Panc1 (cell line): Measurements from ENCODE around the gene CHP1. TPM values are rescaled to one million over a fixed set of nuclear protein-coding genes. Genes with fewer than 3 reads are reported as not detected.
"Not testable (repeated sequence)": the region's sequence is repeated elsewhere in the genome, so short reads cannot be mapped to it uniquely, and the experiment has no call there.

Source experiments
- ATAC-seq: fragments of 200-7000 bp; cut with Tn5 transposase; 2 replicates; pipeline ENCODE4 v1.9.1; 2020; ENCODE audit warnings: mild to moderate bottlenecking, moderate library complexity
- BruUV-seq: library from RNA; stranded (reverse); fragments of 400-500 nt; replicated peaks from 2 replicates; lab custom pipeline; 2021; lab: Mats Ljungman, UMichigan
- CTCF ChIA-PET: fragments of 300-600 bp; sonication (Branson Sonifier 250); formaldehyde crosslinking; loops from one replicate; lab custom pipeline; 2022; ENCODE audit warnings: antibody characterized with exemption; lab: Charles Lee
- POLR2A ChIA-PET: fragments of 300-600 bp; sonication (Branson Sonifier 250); formaldehyde crosslinking; loops from one replicate; lab custom pipeline; 2022; ENCODE audit warnings: antibody characterized with exemption; lab: Charles Lee
- DNase-seq: peaks from one replicate; pipeline ENCODE4 v3.0.0-alpha.2; 2010; ENCODE audit warnings: low read depth, low spot score
- H3K27ac ChIP-seq: 2 replicates; pipeline ENCODE4 v1.5.1; 2011; ENCODE audit warnings: mild to moderate bottlenecking, low read length, inconsistent platforms
- H3K27me3 ChIP-seq: fragments of 200-500 bp; sonication (Bioruptor generic); 2 replicates; pipeline ENCODE4 v1.6.0; 2014; ENCODE audit warnings: low read length, inconsistent platforms; ENCODE audit not compliant: control insufficient read depth, insufficient read depth
- H3K36me3 ChIP-seq: fragments of 200-500 bp; sonication (Bioruptor generic); 2 replicates; pipeline ENCODE4 v1.5.1; 2014; ENCODE audit warnings: inconsistent platforms, mild to moderate bottlenecking, low read length, moderate library complexity; ENCODE audit not compliant: control insufficient read depth, insufficient read depth
- H3K4me1 ChIP-seq: 2 replicates; pipeline ENCODE4 v1.5.1; 2011; ENCODE audit warnings: inconsistent platforms, mild to moderate bottlenecking, low read length, moderate library complexity; ENCODE audit not compliant: control insufficient read depth, insufficient read depth
- H3K4me3 ChIP-seq, 2 experiments: 2 replicates each; pipeline ENCODE4 v1.5.1; 2011 to 2012; ENCODE audit warnings: low read depth in 2 of 2, low read length in 2 of 2, mild to moderate bottlenecking in 2 of 2, inconsistent platforms in 1 of 2, moderate library complexity in 1 of 2
- H3K9me3 ChIP-seq: fragments of 200-500 bp; sonication (Bioruptor generic); 2 replicates; pipeline ENCODE4 v1.5.1; 2014; ENCODE audit warnings: low read depth, mild to moderate bottlenecking, inconsistent platforms, low read length, moderate library complexity; ENCODE audit not compliant: control insufficient read depth, insufficient read depth
- POLR2AphosphoS5 ChIP-seq: IDR thresholded peaks from 2 replicates; pipeline ENCODE4 v1.6.1; 2012; ENCODE audit warnings: mild to moderate bottlenecking, low read depth, low read length, moderate library complexity
- REST ChIP-seq, 2 experiments: IDR thresholded peaks; 2 replicates each; pipeline ENCODE4 v1.6.1; 2011 to 2012; ENCODE audit warnings: low read depth in 2 of 2, control low read depth in 1 of 2, low read length in 1 of 2, mild to moderate bottlenecking in 1 of 2, moderate library complexity in 1 of 2; ENCODE audit not compliant: insufficient read depth in 1 of 2
- SIN3A ChIP-seq: IDR thresholded peaks from 2 replicates; pipeline ENCODE4 v1.6.1; 2012; ENCODE audit warnings: low read depth, mild to moderate bottlenecking, low read length, moderate library complexity, borderline replicate concordance; ENCODE audit not compliant: insufficient read depth
- TCF7L2 ChIP-seq: IDR thresholded peaks from 2 replicates; pipeline ENCODE4 v1.6.1; 2011; ENCODE audit warnings: mild to moderate bottlenecking, low read depth, low read length, inconsistent platforms
- in situ Hi-C: cut with HindIII; loops from 2 replicates; pipeline ENCODE4 v1.10.0; 2016; ENCODE audit warnings: low sequenced_read_pairs, low pct_unique_long_range_greater_than_20kb
- intact Hi-C: fragments of 100-400 bp; cut with micrococcal nuclease; formaldehyde crosslinking; loops from one replicate; pipeline ENCODE4 v1.10.0; 2022; ENCODE audit not compliant: unreplicated experiment
- total RNA-seq: library from RNA; stranded (reverse); gene quantifications from one replicate; pipeline ENCODE4 v1.2.1, GENCODE V29; 2021; ENCODE audit not compliant: unreplicated experiment

CHP1 gene
- total RNA-seq, 1 experiment from 2014 or later, result 123 TPM

GRCh38 chr15:41241221-41241964, 10.3 kb downstream of the CHP1 start:
- intact Hi-C loops, result no loop called here
- ChIA-PET POLR2A (no interaction called here), CTCF (no interaction called here)
- no TSS peak for BruUV-seq
- ATAC-seq (no peak), DNase-seq (no peak)
- TF ChIP-seq REST (IDR thresholded peaks at IDR 0.05; ENCODE audit: insufficient read depth in 1 of 2, low read depth in 2 of 2, low read length in 1 of 2) (no peak), POLR2AphosphoS5 (no peak)
- Histone ChIP-seq H3K4me3 (no peak overlapping the region), H3K4me1 (no peaks in the 10 kb centered on the region), H3K36me3 (no peaks in the 10 kb centered on the region), H3K9me3 (no peaks in the 10 kb centered on the region), H3K27me3 (no peaks in the 10 kb centered on the region), H3K27ac (no peak overlapping the region)
- in situ Hi-C loops, result no loop called here

- in situ Hi-C loops, ATAC-seq, intact Hi-C loops: not testable (repeated sequence)
These were observed 19.7 kb downstream of the CHP1 start for GRCh38 chr15:41250745-41251144.

GRCh38 chr15:41251411-41251810, 20.3 kb downstream of the CHP1 start:
- Histone ChIP-seq H3K4me3 (no peak overlapping the region), H3K4me1 (0 out of 2 replicates have a peak, but pooled peaks cover 8% of the 10 kb centered on the region), H3K36me3 (peaks cover 4% of the 10 kb centered on the region; the same call in 1 of the 2 replicates), H3K9me3 (no peaks in the 10 kb centered on the region), H3K27me3 (no peaks in the 10 kb centered on the region), H3K27ac (no peak overlapping the region)
- no peak for TF ChIP-seq SIN3A
- no peak for TF ChIP-seq REST (IDR thresholded peaks at IDR 0.05; ENCODE audit: insufficient read depth in 1 of 2, low read depth in 2 of 2, low read length in 1 of 2)
- TF ChIP-seq POLR2AphosphoS5, result no peak
- TF ChIP-seq TCF7L2, result no peak
- ChIA-PET CTCF (no interaction called here), POLR2A (no interaction called here)
- BruUV-seq, result no TSS peak
- ATAC-seq, result no peak
- DNase-seq, result no peak
- in situ Hi-C loops, result no loop called here
- intact Hi-C loops, result no loop called here

More at GRCh38 chr15:41250745-41251144, 19.7 kb downstream of the CHP1 start:
- H3K27me3 ChIP-seq, H3K4me3 ChIP-seq, BruUV-seq, DNase-seq, H3K36me3 ChIP-seq, H3K27ac ChIP-seq, POLR2A ChIA-PET, H3K4me1 ChIP-seq, H3K9me3 ChIP-seq: not testable (repeated sequence)
- CTCF ChIA-PET, result interaction anchor here (0.6 to 0.7 kb wide), 2 partner anchors 78 to 342 kb away, joined by 4 to 7 read pairs; no protein-coding TSS in a partner anchor
